ENCODE results near the gene SLC25A51.

GRCh38 chr9:37897665-37898064 lies 6.3 kb downstream of the SLC25A51 start:
- no peak for TF ChIP-seq CTCF (IDR thresholded peaks at IDR 0.05)
- no peak for TF ChIP-seq POLR2A (IDR thresholded peaks at IDR 0.05)

Measured in heart left ventricle (tissue), 13 donors.